ENCODE data around the gene CDC42BPG. TPM values are rescaled to one million over a fixed set of nuclear protein-coding genes. Genes with fewer than 3 reads are reported as not detected.

CDC42BPG gene
- total and polyA plus RNA-seq, 9 of the 15 experiments (the other 6 are each of a cell fraction or from before 2014, with no cell fraction given): 0.04 to 8.8 (median 2.1) TPM

- TF ChIP-seq, protein P1, sequence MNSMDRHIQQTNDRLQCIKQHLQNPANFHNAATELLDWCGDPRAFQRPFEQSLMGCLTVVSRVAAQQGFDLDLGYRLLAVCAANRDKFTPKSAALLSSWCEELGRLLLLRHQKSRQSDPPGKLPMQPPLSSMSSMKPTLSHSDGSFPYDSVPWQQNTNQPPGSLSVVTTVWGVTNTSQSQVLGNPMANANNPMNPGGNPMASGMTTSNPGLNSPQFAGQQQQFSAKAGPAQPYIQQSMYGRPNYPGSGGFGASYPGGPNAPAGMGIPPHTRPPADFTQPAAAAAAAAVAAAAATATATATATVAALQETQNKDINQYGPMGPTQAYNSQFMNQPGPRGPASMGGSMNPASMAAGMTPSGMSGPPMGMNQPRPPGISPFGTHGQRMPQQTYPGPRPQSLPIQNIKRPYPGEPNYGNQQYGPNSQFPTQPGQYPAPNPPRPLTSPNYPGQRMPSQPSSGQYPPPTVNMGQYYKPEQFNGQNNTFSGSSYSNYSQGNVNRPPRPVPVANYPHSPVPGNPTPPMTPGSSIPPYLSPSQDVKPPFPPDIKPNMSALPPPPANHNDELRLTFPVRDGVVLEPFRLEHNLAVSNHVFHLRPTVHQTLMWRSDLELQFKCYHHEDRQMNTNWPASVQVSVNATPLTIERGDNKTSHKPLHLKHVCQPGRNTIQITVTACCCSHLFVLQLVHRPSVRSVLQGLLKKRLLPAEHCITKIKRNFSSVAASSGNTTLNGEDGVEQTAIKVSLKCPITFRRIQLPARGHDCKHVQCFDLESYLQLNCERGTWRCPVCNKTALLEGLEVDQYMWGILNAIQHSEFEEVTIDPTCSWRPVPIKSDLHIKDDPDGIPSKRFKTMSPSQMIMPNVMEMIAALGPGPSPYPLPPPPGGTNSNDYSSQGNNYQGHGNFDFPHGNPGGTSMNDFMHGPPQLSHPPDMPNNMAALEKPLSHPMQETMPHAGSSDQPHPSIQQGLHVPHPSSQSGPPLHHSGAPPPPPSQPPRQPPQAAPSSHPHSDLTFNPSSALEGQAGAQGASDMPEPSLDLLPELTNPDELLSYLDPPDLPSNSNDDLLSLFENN (IDR thresholded peaks at IDR 0.05; ENCODE audit: low read depth in 2 of 2, low read length in 2 of 2): 0 out of 4 replicates have a peak, but pooled peaks of 1 of the 2 experiments have one; percentile 38
- peak; percentile 55; the same call in 1 of the 2 replicates for TF ChIP-seq MTA2 (IDR thresholded peaks at IDR 0.05; ENCODE audit: low read depth)
- no peak for TF ChIP-seq ZBTB7A (IDR thresholded peaks at IDR 0.05; ENCODE audit: borderline replicate concordance, control insufficient read depth, low read depth, low read length)
- TF ChIP-seq MECOM (CRISPR knock-in tag; IDR thresholded peaks at IDR 0.05): no peak
- peak; percentile 34; the same call in 1 of the 2 replicates for TF ChIP-seq ETV5 (CRISPR knock-in tag; IDR thresholded peaks at IDR 0.05; ENCODE audit: low read depth)
- TF ChIP-seq, protein P2, sequence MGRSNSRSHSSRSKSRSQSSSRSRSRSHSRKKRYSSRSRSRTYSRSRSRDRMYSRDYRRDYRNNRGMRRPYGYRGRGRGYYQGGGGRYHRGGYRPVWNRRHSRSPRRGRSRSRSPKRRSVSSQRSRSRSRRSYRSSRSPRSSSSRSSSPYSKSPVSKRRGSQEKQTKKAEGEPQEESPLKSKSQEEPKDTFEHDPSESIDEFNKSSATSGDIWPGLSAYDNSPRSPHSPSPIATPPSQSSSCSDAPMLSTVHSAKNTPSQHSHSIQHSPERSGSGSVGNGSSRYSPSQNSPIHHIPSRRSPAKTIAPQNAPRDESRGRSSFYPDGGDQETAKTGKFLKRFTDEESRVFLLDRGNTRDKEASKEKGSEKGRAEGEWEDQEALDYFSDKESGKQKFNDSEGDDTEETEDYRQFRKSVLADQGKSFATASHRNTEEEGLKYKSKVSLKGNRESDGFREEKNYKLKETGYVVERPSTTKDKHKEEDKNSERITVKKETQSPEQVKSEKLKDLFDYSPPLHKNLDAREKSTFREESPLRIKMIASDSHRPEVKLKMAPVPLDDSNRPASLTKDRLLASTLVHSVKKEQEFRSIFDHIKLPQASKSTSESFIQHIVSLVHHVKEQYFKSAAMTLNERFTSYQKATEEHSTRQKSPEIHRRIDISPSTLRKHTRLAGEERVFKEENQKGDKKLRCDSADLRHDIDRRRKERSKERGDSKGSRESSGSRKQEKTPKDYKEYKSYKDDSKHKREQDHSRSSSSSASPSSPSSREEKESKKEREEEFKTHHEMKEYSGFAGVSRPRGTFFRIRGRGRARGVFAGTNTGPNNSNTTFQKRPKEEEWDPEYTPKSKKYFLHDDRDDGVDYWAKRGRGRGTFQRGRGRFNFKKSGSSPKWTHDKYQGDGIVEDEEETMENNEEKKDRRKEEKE (IDR thresholded peaks at IDR 0.05; ENCODE audit: borderline replicate concordance in 1 of 2, control insufficient read depth in 1 of 2, low read depth in 2 of 2, low read length in 1 of 2): no peak
- TF ChIP-seq RAD21 (CRISPR knock-in tag; conservative IDR thresholded peaks at IDR 0.05 in 1 of 2, IDR thresholded peaks at IDR 0.05 in 1 of 2): no peak
- TF ChIP-seq SP2 (IDR thresholded peaks at IDR 0.05; ENCODE audit: extremely low read depth, low read depth, low read length, poor library complexity, severe bottlenecking): no peak
- TF ChIP-seq ZNF589 (CRISPR knock-in tag; IDR thresholded peaks at IDR 0.05; ENCODE audit: low read depth): peak; percentile 85
- no peak for TF ChIP-seq U2AF1 (optimal IDR thresholded peaks at IDR 0.05; ENCODE audit: low read depth, low read length)
- TF ChIP-seq CHD1 (IDR thresholded peaks at IDR 0.05; ENCODE audit: low read length): no peak
- TF ChIP-seq GABPB2 (CRISPR knock-in tag; conservative IDR thresholded peaks at IDR 0.05): no peak
- TF ChIP-seq POLR2B (IDR thresholded peaks at IDR 0.05; ENCODE audit: low read depth, partially characterized antibody): peak; percentile 59
- no peak for TF ChIP-seq TEAD2 (tag; IDR thresholded peaks at IDR 0.05)
- TF ChIP-seq, protein P3, sequence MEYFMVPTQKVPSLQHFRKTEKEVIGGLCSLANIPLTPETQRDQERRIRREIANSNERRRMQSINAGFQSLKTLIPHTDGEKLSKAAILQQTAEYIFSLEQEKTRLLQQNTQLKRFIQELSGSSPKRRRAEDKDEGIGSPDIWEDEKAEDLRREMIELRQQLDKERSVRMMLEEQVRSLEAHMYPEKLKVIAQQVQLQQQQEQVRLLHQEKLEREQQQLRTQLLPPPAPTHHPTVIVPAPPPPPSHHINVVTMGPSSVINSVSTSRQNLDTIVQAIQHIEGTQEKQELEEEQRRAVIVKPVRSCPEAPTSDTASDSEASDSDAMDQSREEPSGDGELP (CRISPR knock-in tag; IDR thresholded peaks at IDR 0.05; ENCODE audit: borderline replicate concordance): peak; percentile 93
- peak; percentile 71 for TF ChIP-seq ZNF766 (CRISPR knock-in tag; conservative IDR thresholded peaks at IDR 0.05)
These were observed 41.2 kb upstream of the CDC42BPG start (continued) for GRCh38 chr11:64885367-64886286.

Measured in K562 (cell line).